ENCODE data around the gene CDHR2.

Gene CDHR2

GRCh38 chr5:176529741-176530141, 19.4 kb upstream of the CDHR2 start:
- no peak for DNase-seq (ENCODE audit: low read depth)

- DNase-seq (ENCODE audit: low read depth), result no peak
Measured at GRCh38 chr5:176530393-176530982, 18.7 kb upstream of the CDHR2 start.

GRCh38 chr5:176530983-176531901, 17.9 kb upstream of the CDHR2 start:
- DNase-seq (ENCODE audit: low read depth), result no peak

- no peak for DNase-seq (ENCODE audit: low read depth)
Measured at GRCh38 chr5:176531902-176532493, 17.1 kb upstream of the CDHR2 start.

DNA sequence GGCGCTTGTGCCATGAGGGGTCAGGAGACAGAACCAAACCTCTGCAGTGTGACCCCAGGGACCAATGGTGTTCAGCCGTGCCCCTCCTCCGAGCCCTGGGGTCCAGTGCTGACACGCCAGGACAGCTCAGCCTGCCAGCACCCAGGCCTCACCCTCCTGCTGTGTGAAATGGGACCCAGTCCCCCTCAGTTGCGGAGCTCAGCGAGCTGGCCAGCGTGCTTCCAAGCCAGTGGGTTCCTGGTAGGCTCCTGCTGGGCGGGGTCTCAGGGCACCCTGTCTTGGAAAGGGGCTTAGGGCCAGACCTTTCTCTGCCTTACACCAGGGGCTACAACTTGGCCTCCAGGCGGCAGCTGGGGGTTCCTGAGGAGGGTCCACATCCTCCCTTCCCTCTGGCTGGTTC, 16.3 kb upstream of the CDHR2 start:
- no peak for DNase-seq (ENCODE audit: low read depth)

GRCh38 chr5:176533390-176533789, 15.8 kb upstream of the CDHR2 start:
- DNase-seq (ENCODE audit: low read depth), result no peak

GRCh38 chr5:176533894-176534611, 15.1 kb upstream of the CDHR2 start:
- no peak for DNase-seq (ENCODE audit: low read depth)

DNA sequence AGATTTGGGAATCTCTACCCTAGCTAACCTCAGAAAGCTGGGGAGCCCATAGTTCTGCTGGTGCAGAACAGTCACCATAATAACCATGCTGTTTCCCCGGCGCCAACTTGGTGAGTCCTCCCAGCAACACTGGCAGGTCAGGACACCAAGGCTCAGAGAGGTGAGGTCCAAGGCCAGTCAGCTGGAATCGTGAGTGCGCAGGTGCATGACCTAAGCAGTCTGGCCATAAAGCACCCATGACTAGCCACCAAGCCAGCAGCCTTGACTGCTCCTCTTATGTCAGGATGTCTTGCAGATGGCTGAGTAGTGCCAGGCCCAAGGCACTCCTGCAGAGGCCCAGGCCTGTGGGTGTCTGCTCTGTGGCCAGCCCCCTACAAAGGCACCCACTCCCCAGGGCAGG, 14.5 kb upstream of the CDHR2 start:
- no peak for DNase-seq (ENCODE audit: low read depth)

GRCh38 chr5:176535101-176535663, 14.0 kb upstream of the CDHR2 start:
- no peak for DNase-seq (ENCODE audit: low read depth)

GRCh38 chr5:176535664-176536131, 13.4 kb upstream of the CDHR2 start:
- DNase-seq (ENCODE audit: low read depth), result no peak

DNA sequence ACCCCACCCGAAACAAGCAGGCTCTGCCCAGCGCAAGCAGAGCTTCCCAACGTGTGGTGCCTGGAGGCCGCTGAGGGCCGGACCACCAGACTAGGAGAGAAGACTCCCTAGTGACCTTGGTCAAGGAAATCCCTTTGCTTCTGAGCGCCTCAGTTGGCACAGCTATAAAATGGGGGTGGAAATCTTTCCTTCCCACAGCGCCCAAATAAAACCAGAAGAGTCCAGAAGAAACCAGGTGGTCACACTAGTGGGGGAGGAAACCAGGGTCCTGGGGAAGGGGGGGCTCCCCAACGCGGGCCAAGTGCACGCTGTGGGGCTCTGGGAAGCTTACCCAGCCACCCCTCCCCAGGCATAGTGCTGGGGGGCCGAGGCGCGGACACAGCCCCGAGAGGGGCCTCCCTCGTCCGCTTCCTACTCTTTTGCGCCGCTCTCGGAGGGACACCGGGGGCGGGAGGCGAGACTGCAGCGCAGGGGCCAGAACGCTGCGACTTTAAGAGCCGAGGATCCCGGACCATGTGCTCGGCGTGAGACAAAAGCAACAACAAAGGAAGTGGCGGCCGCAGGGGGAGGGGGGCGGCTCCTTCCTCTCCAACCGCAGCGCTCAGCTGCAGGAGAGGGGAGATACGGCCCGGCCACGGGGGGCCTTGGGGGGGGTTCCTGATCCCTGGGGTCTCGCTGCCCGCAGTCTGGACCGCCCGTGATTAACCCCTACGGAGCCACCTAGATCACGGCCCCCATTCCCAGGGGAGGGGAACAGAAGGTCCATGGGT, 12.8 kb upstream of the CDHR2 start:
- peak; percentile 74 for DNase-seq (ENCODE audit: low read depth)

DNA sequence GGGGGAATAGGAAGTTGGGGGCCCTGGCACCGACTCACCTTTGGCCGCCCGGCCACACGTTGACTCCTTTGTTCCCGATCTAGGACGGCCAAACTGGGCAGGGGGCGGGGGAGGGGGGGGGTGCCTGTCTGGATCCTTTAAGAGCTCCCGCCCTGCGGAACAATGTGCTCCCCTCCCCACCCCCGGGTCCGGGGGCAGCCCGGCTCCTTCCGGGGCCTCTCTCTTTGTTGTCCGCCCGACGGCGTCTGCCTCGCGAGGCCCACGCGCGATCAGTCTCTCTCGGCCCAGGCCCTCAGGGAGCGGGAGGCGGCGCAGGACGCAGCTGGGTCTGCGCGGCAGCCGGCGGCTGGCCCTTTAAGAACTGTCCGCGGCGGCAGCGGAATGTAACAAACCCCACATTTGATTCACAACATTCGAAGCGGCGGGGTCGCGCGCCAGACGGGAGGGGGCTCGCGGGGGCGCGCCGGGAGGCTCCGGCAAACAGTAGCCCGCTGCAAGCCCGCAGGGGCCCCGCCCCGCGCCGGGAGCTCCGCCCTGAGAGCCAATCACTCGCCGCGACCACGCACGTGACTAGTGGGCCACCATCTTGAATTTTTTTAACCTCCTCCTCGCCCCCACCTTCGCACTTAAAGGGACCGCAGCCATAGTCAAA, 12.1 kb upstream of the CDHR2 start, which contains the start of gene RNF44:
TSS of gene RNF44 (minus strand) at position 501 of the 652 bp plus-strand sequence. CDS start 4,930 bp downstream, outside the sequence.
- DNase-seq (ENCODE audit: low read depth), result peak; percentile 99

GRCh38 chr5:176537554-176538229, 11.4 kb upstream of the CDHR2 start:
- peak; percentile 92 for DNase-seq (ENCODE audit: low read depth)

GRCh38 chr5:176538230-176538988, 10.7 kb upstream of the CDHR2 start:
- no peak for DNase-seq (ENCODE audit: low read depth)

- no peak for DNase-seq (ENCODE audit: low read depth)
Measured at GRCh38 chr5:176538989-176539384, 10.2 kb upstream of the CDHR2 start.

- no peak for DNase-seq (ENCODE audit: low read depth)
Measured at GRCh38 chr5:176540476-176540899, 8.7 kb upstream of the CDHR2 start.

DNA sequence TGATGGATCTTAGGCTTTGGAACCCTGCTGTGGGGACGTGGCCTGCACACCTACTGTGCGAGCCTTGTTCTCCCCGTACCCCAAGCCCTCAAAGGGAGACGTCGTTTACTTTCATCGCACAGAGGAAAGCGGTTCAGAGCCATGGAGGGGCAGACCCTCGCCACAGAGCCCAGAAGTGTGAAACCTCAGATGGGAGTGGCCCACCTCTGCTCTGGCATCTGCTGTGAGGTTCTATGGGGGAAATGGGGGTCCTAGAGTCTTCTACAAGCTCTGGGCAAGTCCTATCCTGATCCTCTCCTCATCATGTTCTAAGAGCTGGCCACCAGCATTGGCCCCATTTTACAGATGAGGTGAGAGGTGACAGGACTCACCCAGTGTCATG, 8.2 kb upstream of the CDHR2 start:
- DNase-seq (ENCODE audit: low read depth), result no peak

- DNase-seq (ENCODE audit: low read depth), result peak; percentile 52
Measured at GRCh38 chr5:176541338-176542134, 7.6 kb upstream of the CDHR2 start.
